Measurements from ENCODE around the gene RBM19.

DNA sequence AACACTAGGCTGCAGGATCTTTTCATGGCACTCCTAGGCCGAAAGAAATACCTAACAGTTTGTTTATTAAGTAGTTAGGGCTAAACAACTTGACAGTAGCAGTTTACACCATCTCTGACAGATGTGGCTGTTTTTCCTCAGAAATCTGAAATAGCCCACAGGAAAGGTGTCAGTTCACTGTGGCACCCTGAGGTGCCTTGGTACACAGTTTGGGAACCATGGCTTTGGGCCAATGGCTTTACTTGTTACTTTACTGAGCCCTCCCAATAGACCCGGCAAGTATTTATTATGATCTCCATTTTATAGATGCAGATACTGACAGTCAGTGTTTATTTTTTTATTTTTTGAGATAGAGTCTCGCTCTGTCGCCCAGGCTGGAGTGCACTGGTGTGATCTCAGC lies 69.3 kb downstream of the RBM19 start:
- TF ChIP-seq, protein P1, sequence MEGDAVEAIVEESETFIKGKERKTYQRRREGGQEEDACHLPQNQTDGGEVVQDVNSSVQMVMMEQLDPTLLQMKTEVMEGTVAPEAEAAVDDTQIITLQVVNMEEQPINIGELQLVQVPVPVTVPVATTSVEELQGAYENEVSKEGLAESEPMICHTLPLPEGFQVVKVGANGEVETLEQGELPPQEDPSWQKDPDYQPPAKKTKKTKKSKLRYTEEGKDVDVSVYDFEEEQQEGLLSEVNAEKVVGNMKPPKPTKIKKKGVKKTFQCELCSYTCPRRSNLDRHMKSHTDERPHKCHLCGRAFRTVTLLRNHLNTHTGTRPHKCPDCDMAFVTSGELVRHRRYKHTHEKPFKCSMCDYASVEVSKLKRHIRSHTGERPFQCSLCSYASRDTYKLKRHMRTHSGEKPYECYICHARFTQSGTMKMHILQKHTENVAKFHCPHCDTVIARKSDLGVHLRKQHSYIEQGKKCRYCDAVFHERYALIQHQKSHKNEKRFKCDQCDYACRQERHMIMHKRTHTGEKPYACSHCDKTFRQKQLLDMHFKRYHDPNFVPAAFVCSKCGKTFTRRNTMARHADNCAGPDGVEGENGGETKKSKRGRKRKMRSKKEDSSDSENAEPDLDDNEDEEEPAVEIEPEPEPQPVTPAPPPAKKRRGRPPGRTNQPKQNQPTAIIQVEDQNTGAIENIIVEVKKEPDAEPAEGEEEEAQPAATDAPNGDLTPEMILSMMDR (IDR thresholded peaks at IDR 0.05): no peak
- TF ChIP-seq POLR2A (IDR thresholded peaks at IDR 0.05): no peak

Data from heart left ventricle (tissue), 13 donors.